Fibroblast of skin of left quadriceps (primary cell): ENCODE measurements around the gene FRMD4B.

Experiments
- DNase-seq, 2 experiments: peaks; one replicate each; pipeline ENCODE4 v3.0.0-alpha.2; 2013; ENCODE audit warnings: low read depth in 2 of 2

The FRMD4B gene

GRCh38 chr3:69405067-69405466 lies 19.2 kb upstream of the FRMD4B start:
- no peak for DNase-seq

GRCh38 chr3:69403454-69403853 lies 17.6 kb upstream of the FRMD4B start:
- DNase-seq: no peak

DNA sequence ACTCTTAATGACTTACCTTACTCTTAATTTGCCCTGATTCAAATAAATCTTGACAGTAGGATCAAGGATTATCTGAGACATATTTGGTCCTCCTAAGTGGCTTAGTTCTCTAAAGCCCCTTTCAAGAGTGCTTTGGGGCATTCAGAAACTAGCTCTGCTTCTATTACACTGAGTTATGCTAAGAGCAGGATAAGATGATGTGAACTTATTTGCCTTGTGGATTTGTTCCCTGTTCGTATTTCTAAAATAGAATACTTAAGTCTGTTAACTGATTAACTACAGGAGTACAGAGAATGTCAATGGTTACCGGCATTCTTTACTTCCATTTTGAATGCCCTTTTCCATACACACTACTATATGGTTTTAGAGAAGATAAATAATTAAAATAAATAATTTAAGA lies 14.8 kb upstream of the FRMD4B start:
- no peak for DNase-seq

GRCh38 chr3:69392850-69393249 lies 7.0 kb upstream of the FRMD4B start:
- DNase-seq: no peak

DNA sequence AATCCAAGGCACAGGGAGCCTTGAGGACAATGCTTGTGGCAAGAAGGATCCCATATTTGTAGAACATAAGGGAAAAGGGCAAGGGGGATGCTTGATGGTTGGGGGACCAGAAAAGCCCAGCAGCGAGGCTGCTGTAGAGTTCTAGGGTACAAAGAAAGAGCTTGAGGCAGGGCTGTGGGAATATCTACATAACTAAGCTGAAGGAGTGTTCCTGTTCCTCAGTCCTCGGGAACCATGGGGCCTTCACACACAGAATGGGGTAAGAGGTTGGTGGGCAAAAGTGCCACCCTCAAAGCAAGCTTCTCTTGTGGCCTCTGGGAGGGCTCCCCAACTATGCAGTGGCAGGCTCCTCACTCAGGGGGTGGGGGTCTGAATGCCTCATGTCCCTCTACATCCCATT lies 6.5 kb upstream of the FRMD4B start:
- no peak for DNase-seq

GRCh38 chr3:69391554-69391953 lies 5.7 kb upstream of the FRMD4B start:
- DNase-seq: no peak

DNA sequence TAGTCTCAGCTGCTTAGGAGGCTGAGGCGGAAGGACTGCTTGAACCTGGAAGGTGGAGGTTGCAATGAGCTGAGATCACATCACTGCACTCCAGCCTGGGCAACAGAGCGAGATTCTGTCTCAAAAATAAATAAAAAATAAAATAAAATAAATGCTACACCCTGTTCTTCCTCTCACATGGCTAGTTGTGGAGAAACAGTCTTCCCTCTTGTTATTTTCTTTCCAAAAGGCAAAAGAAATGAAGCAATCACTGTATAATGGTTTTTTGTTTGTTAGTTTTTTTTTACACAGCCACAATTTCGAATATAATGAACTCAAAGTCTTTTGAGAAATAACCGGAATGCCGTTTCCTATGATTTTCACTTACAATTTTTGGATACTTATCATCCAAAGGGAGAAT lies 4.9 kb upstream of the FRMD4B start:
- no peak for DNase-seq

DNA sequence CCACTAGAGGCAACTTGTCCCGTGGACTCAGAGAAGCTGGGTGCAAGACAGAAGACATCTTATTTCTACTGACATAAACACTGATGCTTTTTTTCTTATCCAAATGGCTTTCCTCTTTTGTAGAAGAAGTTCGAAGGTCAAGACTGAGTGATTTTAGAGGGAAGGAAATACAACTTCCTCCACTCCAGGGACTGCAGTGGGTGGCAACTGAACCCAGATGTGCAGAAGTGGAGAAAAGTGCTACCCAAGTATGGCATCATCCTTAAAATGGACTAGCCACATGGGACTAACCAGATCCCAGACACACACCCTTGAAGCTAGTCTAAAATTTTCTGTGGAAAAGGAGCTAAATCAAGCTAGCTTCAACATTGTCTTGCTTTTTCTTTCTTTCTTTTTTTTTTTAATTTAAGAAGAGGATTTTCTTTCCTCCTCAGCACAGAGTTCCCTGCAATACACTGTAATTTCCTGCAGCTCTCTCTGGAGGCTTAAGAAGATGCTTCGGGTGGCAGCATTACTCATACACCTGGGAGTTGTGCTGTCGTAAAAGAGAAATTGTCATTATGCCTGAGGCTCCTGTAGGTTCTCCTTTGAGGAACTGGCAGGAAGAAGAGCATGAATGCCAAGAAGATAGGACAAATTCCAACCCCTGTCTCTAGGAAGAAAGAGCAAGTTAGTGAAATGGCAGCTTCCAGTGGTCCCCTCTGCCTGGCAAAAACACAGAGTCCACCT lies 3.8 kb upstream of the FRMD4B start:
- no peak for DNase-seq

DNA sequence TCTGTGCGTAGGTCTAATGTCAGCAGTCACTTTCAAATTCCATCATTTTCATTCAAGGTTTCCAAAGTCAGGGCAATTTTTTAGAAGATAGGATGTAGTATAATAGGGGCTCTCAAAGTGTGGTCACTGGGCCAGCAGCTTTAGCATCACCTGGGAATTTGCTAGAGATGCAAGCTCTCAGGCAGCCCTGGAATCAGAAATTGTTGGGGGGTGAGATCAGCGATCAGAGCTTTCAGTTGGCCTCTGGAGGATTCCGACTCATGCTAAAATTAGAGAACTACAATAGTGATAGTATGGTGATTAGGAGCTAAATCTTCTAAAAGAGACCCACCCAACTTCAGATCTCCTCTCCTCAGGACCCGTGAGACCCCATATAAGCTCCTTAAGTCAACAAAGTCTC lies 2.4 kb upstream of the FRMD4B start:
- no peak for DNase-seq

DNA sequence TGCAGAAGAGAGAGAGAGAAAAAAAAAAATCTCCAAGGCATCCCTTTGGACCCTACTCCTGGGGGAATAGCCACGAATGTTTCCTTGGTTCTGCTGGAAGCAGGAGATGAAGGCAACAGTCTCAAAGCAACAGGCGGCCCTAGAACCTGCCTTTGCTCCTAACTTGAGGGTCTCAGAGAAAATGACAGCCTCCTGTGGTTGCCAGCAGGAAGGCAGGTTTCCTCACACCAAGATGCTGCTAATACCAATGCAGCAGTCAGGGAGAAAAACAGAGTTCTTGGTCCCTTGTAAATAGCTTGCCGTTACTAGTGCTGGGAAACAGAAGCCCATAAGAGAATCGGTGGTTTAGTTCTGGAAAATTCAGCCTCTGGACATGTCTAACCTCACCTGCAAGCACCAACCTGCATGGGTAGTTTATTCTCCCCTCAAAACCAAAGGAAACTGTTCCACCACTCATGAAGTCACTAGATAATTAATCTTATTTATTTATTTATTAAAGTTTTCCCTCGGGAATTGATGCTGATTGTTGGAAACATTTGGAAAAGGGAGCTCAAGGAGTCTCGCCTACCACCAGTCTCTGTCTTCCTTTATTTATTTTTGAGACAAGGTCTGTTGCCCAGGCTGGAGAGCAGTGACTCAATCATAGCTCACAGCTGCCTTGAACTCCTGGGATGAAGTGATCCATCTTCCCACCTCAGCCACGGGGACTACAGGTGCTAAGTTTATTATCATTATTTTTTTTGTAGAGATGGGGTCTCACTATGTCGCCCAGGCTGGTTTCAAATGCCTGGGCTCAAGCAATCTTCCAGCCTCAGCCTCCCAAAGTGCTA lies 883 bp upstream of the FRMD4B start:
- no peak for DNase-seq

DNA sequence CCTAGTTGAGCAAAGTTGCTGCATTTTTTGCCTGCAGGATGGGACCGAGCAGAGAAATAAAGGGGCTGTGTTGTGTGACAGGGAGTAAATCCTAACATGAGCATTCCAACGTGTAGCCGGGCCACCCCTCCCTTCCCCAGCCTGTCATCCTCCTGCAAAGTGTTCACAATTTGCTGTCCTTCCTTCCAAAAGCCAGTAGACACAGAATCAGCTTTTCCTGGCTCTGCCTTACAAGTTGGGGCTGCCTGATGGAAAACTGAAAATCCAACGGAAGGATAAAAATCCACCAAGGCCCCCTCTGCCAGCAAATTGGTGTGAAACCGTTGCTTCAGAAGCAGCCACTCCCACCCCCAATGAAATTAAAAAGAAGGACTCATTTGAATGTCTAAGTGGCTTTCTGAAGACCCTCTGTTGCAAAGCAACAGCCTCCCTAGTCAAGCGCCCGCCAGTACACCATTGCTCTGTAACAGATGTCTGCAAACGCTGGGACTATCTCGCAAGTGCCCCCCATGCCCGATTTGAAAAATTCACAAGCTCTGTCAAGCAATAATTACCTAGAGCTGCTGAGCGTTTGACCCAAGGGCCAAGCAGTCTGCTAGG lies 665 bp downstream of the FRMD4B start:
- DNase-seq: no peak

DNA sequence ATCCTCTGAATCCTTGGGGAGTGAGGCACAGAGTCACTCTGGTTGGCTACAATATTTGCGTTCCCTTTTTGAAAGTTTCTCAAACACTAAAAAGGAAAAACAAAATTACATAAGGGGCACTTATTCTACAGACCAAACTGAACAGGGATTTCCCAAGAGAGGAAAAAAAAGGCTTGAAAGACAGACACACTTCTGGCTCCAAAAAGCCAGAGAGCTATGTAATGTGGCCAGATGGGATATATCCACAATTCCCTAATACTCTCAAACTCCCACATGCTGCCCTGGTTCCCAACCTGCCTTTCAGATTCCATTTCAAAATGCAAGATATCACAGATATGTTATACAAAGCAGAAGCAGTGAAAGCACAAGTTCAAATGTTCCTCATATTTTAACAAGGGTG lies 1.6 kb downstream of the FRMD4B start:
- no peak for DNase-seq

- DNase-seq: no peak
Observed at GRCh38 chr3:69379661-69380060, 6.2 kb downstream of the FRMD4B start.

DNA sequence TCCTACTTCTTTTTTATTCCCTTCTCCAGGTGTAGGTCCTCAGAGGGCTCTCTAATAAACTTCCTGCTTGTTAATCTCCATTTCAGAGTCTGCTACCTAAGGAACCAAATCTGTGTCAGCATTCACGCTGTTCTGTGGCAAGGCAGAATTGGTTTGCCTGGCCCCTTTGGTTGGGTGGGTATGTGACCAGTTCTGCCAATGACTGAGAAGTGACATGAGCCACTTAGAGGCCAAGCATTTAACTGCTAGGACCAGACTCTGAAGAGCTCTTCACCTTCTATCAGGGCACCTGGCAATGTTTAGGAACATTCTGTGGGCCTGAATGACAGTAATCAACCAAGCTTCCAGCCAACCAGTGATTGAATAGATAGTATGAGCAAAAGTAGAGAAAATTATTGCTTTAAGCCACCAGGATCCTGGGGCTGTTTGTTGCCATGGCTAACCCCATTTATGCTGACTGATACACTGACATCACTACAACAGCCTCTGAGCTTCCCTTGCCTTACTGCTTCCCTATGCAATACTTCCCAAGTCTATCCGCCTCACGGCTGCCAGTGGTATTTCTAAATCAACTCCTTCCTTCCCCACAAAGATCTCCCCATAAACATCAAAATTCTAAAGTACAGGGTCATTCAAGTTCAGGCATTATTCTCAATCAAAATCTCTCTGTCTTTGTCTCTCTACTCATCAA lies 7.6 kb downstream of the FRMD4B start:
- no peak for DNase-seq

- no peak for DNase-seq
Observed at GRCh38 chr3:69377262-69377661, 8.6 kb downstream of the FRMD4B start.

DNA sequence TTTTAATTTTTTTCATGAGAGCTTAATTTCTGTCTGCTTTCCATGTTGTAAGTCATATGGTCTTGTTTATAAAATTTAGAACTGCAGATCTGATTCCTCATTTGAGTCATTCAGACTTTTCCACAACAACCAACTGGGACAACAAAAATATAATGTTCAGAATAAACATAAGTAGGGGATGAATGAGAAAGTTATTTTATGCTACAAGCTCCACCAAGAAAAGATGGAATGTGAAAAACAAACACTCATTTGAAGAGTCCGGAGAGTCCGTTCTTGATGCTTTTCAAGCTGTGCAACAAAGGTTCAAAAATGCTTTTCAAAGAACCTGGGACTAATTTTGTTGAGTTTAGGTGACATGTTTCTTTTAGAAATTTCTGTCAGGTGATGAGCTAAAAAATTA lies 9.2 kb downstream of the FRMD4B start:
- no peak for DNase-seq

- DNase-seq: no peak
Observed at GRCh38 chr3:69371816-69372215, 14.1 kb downstream of the FRMD4B start.

- no peak for DNase-seq
Observed at GRCh38 chr3:69370901-69371301, 15.0 kb downstream of the FRMD4B start.

GRCh38 chr3:69370156-69370883 lies 15.6 kb downstream of the FRMD4B start:
- no peak for DNase-seq

- no peak for DNase-seq
Observed at GRCh38 chr3:69368129-69368741, 17.7 kb downstream of the FRMD4B start.

DNA sequence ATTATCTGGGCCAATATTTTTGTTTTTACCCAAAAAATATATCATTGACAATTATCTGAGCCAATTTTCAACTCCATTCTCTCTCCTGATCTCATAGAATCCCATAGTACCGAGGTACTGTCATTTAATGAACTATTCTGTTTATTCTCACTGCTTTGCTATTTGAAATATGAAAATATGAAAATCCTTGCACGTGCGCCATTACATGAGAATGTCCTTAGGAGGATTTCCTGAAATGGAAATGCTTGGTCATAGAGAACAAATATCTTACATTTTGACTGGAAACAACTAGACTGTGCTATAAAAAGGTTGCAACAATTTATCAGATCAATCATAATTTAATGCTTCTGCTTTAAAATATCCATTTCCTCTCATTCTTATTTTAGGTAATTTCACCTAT lies 18.3 kb downstream of the FRMD4B start:
- no peak for DNase-seq
